Smooth muscle cell (in vitro differentiated cells): ENCODE results near the gene TMED6. TPM values are rescaled to one million over a fixed set of nuclear protein-coding genes. Genes with fewer than 3 reads are reported as not detected.

Source experiments
- DNase-seq: peaks from one replicate; lab custom pipeline; 2025; ENCODE audit not compliant: unreplicated experiment; lab: John Stamatoyannopoulos, UW
- H2AFZ ChIP-seq: fragments of 200-600 bp; sonication (generic); 2 replicates; pipeline ENCODE4 v1.6.0; 2016; ENCODE audit warnings: antibody characterized with exemption, low read depth, mild to moderate bottlenecking
- H3F3A ChIP-seq: fragments of 200-600 bp; sonication (generic); 2 replicates; pipeline ENCODE4 v1.6.0; 2017; ENCODE audit warnings: antibody characterized with exemption, low read depth
- H3K27ac ChIP-seq: fragments of 200-600 bp; sonication (generic); 2 replicates; pipeline ENCODE4 v1.5.1; 2016; ENCODE audit warnings: low read depth, mild to moderate bottlenecking
- H3K27me3 ChIP-seq: fragments of 200-600 bp; sonication (generic); 2 replicates; pipeline ENCODE4 v1.6.1; 2016; ENCODE audit warnings: low read depth, mild to moderate bottlenecking
- H3K36me3 ChIP-seq: fragments of 200-600 bp; sonication (generic); 2 replicates; pipeline ENCODE4 v1.5.1; 2016; ENCODE audit warnings: low read depth
- H3K4me1 ChIP-seq: fragments of 200-600 bp; sonication (generic); 2 replicates; pipeline ENCODE4 v1.5.1; 2016; ENCODE audit warnings: low read depth
- H3K4me2 ChIP-seq: fragments of 200-600 bp; sonication (generic); 2 replicates; pipeline ENCODE4 v1.6.0; 2016; ENCODE audit warnings: mild to moderate bottlenecking
- H3K4me3 ChIP-seq: fragments of 200-600 bp; sonication (generic); 2 replicates; pipeline ENCODE4 v1.5.1; 2016; ENCODE audit warnings: mild to moderate bottlenecking
- H3K79me2 ChIP-seq: fragments of 200-600 bp; sonication (generic); 2 replicates; pipeline ENCODE4 v1.6.0; 2016; ENCODE audit warnings: low read depth, mild to moderate bottlenecking
- H3K9ac ChIP-seq: fragments of 200-600 bp; sonication (generic); 2 replicates; pipeline ENCODE4 v1.6.0; 2016; ENCODE audit warnings: low read depth
- H3K9me3 ChIP-seq: fragments of 200-600 bp; sonication (generic); replicated peaks from 2 replicates; pipeline ENCODE4 v1.5.1; 2016; ENCODE audit warnings: low read depth
- H4K20me1 ChIP-seq: fragments of 200-600 bp; sonication (generic); 2 replicates; pipeline ENCODE4 v1.6.0; 2016; ENCODE audit warnings: low read depth
- WGBS: methylation state at CpG from one replicate; pipeline ENCODE4 v1.1.7; 2016; ENCODE audit warnings: low lambda C conversion rate; 5-methylcytosine and 5-hydroxymethylcytosine counted together
- polyA plus RNA-seq: library from polyadenylated mRNA; unstranded; fragments of >200 nt; fragmentation: Nextera tagmentation; extraction: Ambion mirVana; gene quantifications from 2 replicates; pipeline ENCODE4 v1.2.1, GENCODE V29; 2016
- total RNA-seq: library from RNA; depleted of rRNA; stranded (reverse); fragments of >200 nt; gene quantifications from 2 replicates; pipeline ENCODE4 v1.2.3, GENCODE V29; 2014
- TF ChIP-seq, protein P1 (sequence below): fragments of 200-600 bp; sonication (generic); IDR thresholded peaks from 2 replicates; pipeline ENCODE4 v1.5.1; 2017; ENCODE audit warnings: borderline replicate concordance, mild to moderate bottlenecking, antibody characterized with exemption; ENCODE audit not compliant: insufficient read depth, poor library complexity, severe bottlenecking

TMED6 gene
- total and polyA plus RNA-seq, 2 experiments from 2014 or later: 0.23 to 0.27 TPM

DNA sequence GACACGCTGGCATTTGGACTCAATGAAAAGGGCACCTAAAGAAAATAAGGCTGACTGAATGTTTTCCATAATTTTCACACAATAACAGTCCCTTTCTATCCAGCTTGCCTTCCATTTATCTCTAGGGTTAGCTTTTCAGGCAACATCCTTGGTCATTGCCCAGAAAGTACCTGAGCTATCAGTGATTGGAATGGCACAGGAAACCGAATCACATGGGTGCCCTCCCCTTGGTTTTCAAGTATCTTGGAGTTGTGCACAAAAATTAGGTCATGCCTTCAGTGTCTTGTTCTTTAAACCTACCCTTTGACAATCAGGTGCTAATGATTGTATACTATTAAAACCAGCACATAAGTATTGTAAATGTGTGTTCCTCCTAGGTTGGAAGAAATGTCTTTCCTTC lies 43.7 kb downstream of the TMED6 start:
- no peak overlapping the region for H3K9ac ChIP-seq
- 93% methylated on average over 2 of the region's 2 CpGs for WGBS
- no peak overlapping the region for H2AFZ ChIP-seq
- no peak for DNase-seq
- H3K4me1 ChIP-seq: peaks cover 8% of the 10 kb centered on the region
- no peak overlapping the region for H3K4me2 ChIP-seq
- no peak overlapping the region for H3K4me3 ChIP-seq
- H3K27me3 ChIP-seq: no peaks in the 10 kb centered on the region
- TF ChIP-seq, protein P1, sequence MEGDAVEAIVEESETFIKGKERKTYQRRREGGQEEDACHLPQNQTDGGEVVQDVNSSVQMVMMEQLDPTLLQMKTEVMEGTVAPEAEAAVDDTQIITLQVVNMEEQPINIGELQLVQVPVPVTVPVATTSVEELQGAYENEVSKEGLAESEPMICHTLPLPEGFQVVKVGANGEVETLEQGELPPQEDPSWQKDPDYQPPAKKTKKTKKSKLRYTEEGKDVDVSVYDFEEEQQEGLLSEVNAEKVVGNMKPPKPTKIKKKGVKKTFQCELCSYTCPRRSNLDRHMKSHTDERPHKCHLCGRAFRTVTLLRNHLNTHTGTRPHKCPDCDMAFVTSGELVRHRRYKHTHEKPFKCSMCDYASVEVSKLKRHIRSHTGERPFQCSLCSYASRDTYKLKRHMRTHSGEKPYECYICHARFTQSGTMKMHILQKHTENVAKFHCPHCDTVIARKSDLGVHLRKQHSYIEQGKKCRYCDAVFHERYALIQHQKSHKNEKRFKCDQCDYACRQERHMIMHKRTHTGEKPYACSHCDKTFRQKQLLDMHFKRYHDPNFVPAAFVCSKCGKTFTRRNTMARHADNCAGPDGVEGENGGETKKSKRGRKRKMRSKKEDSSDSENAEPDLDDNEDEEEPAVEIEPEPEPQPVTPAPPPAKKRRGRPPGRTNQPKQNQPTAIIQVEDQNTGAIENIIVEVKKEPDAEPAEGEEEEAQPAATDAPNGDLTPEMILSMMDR: no peak
- peaks cover 7% of the 10 kb centered on the region for H3F3A ChIP-seq
- peaks cover 13% of the 10 kb centered on the region for H4K20me1 ChIP-seq
- no peaks in the 10 kb centered on the region for H3K9me3 ChIP-seq
- peaks cover 16% of the 10 kb centered on the region for H3K79me2 ChIP-seq
- H3K36me3 ChIP-seq: no peaks in the 10 kb centered on the region
- no peak overlapping the region for H3K27ac ChIP-seq

DNA sequence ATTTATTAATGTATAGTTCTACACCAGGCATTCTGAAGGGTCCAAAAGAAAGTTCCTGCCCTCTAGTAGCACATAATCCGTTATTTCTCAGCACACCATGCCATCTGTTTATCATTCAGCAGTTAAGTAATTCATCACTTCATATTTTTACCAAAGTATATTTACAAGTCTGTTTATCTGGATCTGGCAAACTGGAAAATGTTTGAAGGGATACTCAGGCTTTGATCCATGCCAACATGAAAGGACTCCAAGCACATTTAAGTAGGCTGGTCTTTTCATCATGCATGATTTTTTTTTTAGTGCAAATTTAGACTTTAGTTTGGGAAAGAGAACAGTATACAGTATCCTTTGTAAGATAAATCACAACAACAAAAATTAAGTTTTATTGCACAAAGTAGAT lies 44.5 kb downstream of the TMED6 start:
- Histone ChIP-seq H3K27ac (no peak overlapping the region), H3F3A (peaks cover 7% of the 10 kb centered on the region), H3K9ac (no peak overlapping the region), H3K4me3 (no peak overlapping the region), H3K36me3 (no peaks in the 10 kb centered on the region), H3K4me1 (peaks cover 2% of the 10 kb centered on the region), H3K27me3 (no peaks in the 10 kb centered on the region), H3K4me2 (no peak overlapping the region), H4K20me1 (peaks cover 5% of the 10 kb centered on the region), H3K79me2 (peaks cover 9% of the 10 kb centered on the region), H2AFZ (no peak overlapping the region), H3K9me3 (no peaks in the 10 kb centered on the region)
- TF ChIP-seq, protein P1: no peak
- no peak for DNase-seq
- WGBS: 61% methylated on average over 1 of the region's 1 CpG

DNA sequence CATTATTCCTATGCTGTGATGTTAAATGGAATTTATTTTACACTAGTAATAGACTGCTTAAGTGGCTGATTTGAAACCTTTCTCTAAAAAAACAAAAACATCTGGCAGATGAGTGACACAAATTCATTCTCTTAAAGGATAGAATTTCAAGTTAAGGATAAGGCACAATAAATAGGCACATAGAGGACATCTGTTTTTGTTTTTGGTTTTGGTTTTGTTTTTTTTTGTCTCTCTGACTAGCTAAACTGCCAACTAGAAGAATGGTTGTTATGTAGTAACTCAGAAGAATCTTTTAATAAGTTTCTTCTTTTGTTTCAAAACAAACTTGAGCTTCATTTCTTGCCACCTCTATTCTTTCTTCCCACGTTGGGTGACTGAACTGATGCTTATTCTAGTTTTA lies 45.6 kb downstream of the TMED6 start:
- peaks cover 1% of the 10 kb centered on the region for H3K36me3 ChIP-seq
- H3K9ac ChIP-seq: no peak overlapping the region
- H3K9me3 ChIP-seq: no peaks in the 10 kb centered on the region
- TF ChIP-seq, protein P1: no peak
- 75% methylated on average over 1 of the region's 1 CpG for WGBS
- no peak overlapping the region for H3K4me3 ChIP-seq
- no peak overlapping the region for H2AFZ ChIP-seq
- no peaks in the 10 kb centered on the region for H3K27me3 ChIP-seq
- no peak overlapping the region for H3K4me2 ChIP-seq
- no peaks in the 10 kb centered on the region for H3K79me2 ChIP-seq
- DNase-seq: no peak
- peaks cover 7% of the 10 kb centered on the region for H3F3A ChIP-seq
- H3K4me1 ChIP-seq: no peaks in the 10 kb centered on the region
- no peaks in the 10 kb centered on the region for H4K20me1 ChIP-seq
- no peak overlapping the region for H3K27ac ChIP-seq

DNA sequence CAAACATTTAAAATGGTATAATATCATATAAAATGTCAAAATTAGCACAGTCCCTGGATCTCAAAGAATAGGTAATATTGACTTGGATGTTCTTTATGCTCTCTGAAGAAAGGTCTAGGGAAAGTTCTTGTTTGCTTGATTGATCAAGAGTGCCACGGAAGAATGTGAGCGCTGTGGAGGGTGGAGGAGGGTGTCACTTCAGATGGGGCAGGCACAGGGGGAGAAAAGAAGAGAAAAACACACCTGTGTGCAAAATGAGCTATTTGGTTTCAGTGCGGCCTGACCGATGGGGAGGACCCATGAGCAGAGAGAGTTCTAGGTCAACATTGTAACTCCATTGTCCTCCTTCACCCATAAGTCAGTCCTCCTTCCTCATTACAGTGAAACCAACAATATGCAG lies 49.3 kb downstream of the TMED6 start:
- WGBS: 95% methylated on average over 4 of the region's 4 CpGs
- TF ChIP-seq, protein P1: no peak
- Histone ChIP-seq H3K36me3 (peaks cover 4% of the 10 kb centered on the region), H3K9ac (no peak overlapping the region), H3K4me2 (no peak overlapping the region), H2AFZ (no peak overlapping the region), H3K4me3 (no peak overlapping the region), H3K27ac (no peak overlapping the region), H3K27me3 (no peaks in the 10 kb centered on the region), H3K9me3 (no peaks in the 10 kb centered on the region), H3K4me1 (no peaks in the 10 kb centered on the region), H3K79me2 (no peaks in the 10 kb centered on the region), H4K20me1 (no peaks in the 10 kb centered on the region), H3F3A (no peaks in the 10 kb centered on the region)
- no peak for DNase-seq
